ENCODE results near the gene STX1A. TPM values are rescaled to one million over a fixed set of nuclear protein-coding genes. Genes with fewer than 3 reads are reported as not detected.

STX1A gene
- total RNA-seq, 2 experiments from 2014 or later: 5.3 to 5.7 TPM

- H3K79me2 ChIP-seq (ENCODE audit: insufficient read depth, low read depth, low read length): peaks cover 65% of the 10 kb centered on the region
- H3K9me2 ChIP-seq (ENCODE audit: insufficient read depth, low read length): no peaks in the 10 kb centered on the region
- peak; percentile 95 for DNase-seq (ENCODE audit: low spot score)
- TF ChIP-seq, protein P1, sequence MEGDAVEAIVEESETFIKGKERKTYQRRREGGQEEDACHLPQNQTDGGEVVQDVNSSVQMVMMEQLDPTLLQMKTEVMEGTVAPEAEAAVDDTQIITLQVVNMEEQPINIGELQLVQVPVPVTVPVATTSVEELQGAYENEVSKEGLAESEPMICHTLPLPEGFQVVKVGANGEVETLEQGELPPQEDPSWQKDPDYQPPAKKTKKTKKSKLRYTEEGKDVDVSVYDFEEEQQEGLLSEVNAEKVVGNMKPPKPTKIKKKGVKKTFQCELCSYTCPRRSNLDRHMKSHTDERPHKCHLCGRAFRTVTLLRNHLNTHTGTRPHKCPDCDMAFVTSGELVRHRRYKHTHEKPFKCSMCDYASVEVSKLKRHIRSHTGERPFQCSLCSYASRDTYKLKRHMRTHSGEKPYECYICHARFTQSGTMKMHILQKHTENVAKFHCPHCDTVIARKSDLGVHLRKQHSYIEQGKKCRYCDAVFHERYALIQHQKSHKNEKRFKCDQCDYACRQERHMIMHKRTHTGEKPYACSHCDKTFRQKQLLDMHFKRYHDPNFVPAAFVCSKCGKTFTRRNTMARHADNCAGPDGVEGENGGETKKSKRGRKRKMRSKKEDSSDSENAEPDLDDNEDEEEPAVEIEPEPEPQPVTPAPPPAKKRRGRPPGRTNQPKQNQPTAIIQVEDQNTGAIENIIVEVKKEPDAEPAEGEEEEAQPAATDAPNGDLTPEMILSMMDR (conservative IDR thresholded peaks at IDR 0.05; ENCODE audit: low read length): no peak
- TF ChIP-seq EZH2phosphoT487 (IDR thresholded peaks at IDR 0.05; ENCODE audit: borderline replicate concordance, low read depth, low read length): no peak
- ChIA-PET POLR2A (no interaction called here), CTCF (ENCODE audit: unreplicated experiment) (no interaction called here)
- intact Hi-C loops (cut with micrococcal nuclease; ENCODE audit: unreplicated experiment): loop anchor here (1.0 to 2.0 kb wide), 3 partner anchors 15 to 156 kb away; no protein-coding TSS in a partner anchor
- peak within 1 kb of the TSS; percentile 90 for H3K4me2 ChIP-seq (ENCODE audit: low read length)
- no TSS peak for BruUV-seq (replicated peaks)
- peak within 1 kb of the TSS; percentile 82 for H2AFZ ChIP-seq (ENCODE audit: low read length)
- peaks cover 32% of the 10 kb centered on the region for H3K4me1 ChIP-seq (ENCODE audit: insufficient read depth, low read length, poor library complexity, severe bottlenecking)
- H3K27ac ChIP-seq (ENCODE audit: low read depth, low read length, poor library complexity, severe bottlenecking): peak within 1 kb of the TSS; percentile 39
- H3K4me3 ChIP-seq (ENCODE audit: low read depth, low read length, poor library complexity, severe bottlenecking): peak within 1 kb of the TSS; percentile 85
- H3K36me3 ChIP-seq (ENCODE audit: insufficient read depth, low read length): peaks cover 42% of the 10 kb centered on the region
- no peaks in the 10 kb centered on the region for H3K9me3 ChIP-seq (ENCODE audit: low read length)
- 0 out of 2 replicates have a peak, but pooled peaks cover 8% of the 10 kb centered on the region for H4K20me1 ChIP-seq (ENCODE audit: insufficient read depth, low read length)
Observed at GRCh38 chr7:73683056-73683787, 36.2 kb downstream of the STX1A start, which contains the start of the genes BUD23 and DNAJC30. TSS of gene BUD23 (plus strand) at chr7:73683597. CDS start at chr7:73683626, 29 bp downstream. TSS of gene DNAJC30 (minus strand) at chr7:73683453. CDS start at chr7:73683423, 30 bp downstream.

DNA sequence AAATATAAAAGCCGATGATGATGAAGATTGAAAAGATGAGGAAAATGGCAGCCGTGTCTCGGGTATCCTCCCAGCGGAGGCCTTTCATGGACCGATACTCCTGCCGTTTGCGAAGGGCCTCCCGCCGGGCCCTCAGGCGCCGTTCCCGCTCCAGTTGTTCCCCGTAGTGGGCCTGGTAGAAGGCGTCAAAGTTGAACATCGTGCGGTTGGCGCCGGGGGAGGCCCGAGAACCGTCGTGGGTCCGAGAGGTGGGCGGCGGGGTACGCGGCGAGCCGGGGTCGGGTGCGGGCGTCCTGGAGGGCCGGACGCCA lies 36.8 kb downstream of the STX1A start:
- intact Hi-C loops (cut with micrococcal nuclease; ENCODE audit: unreplicated experiment): loop anchor here (1.0 to 2.0 kb wide), 3 partner anchors 14 to 156 kb away; no protein-coding TSS in a partner anchor
- Histone ChIP-seq H3K36me3 (ENCODE audit: insufficient read depth, low read length) (peaks cover 41% of the 10 kb centered on the region), H3K9me2 (ENCODE audit: insufficient read depth, low read length) (no peaks in the 10 kb centered on the region), H3K4me3 (ENCODE audit: low read depth, low read length, poor library complexity, severe bottlenecking) (peak overlapping the region; percentile 85), H3K4me1 (ENCODE audit: insufficient read depth, low read length, poor library complexity, severe bottlenecking) (peaks cover 32% of the 10 kb centered on the region), H2AFZ (ENCODE audit: low read length) (peak overlapping the region; percentile 73; the same call in 1 of the 2 replicates), H3K9me3 (ENCODE audit: low read length) (no peaks in the 10 kb centered on the region), H3K79me2 (ENCODE audit: insufficient read depth, low read depth, low read length) (peaks cover 65% of the 10 kb centered on the region), H3K27ac (ENCODE audit: low read depth, low read length, poor library complexity, severe bottlenecking) (peak overlapping the region; percentile 35), H4K20me1 (ENCODE audit: insufficient read depth, low read length) (0 out of 2 replicates have a peak, but pooled peaks cover 8% of the 10 kb centered on the region), H3K4me2 (ENCODE audit: low read length) (peak overlapping the region; percentile 85)
- DNase-seq (ENCODE audit: low spot score): no peak
- BruUV-seq (replicated peaks): no TSS peak
- ChIA-PET POLR2A (no interaction called here), CTCF (ENCODE audit: unreplicated experiment) (no interaction called here)
- TF ChIP-seq EZH2phosphoT487 (IDR thresholded peaks at IDR 0.05; ENCODE audit: borderline replicate concordance, low read depth, low read length): no peak
- TF ChIP-seq, protein P1 (conservative IDR thresholded peaks at IDR 0.05; ENCODE audit: low read length): no peak

DNA sequence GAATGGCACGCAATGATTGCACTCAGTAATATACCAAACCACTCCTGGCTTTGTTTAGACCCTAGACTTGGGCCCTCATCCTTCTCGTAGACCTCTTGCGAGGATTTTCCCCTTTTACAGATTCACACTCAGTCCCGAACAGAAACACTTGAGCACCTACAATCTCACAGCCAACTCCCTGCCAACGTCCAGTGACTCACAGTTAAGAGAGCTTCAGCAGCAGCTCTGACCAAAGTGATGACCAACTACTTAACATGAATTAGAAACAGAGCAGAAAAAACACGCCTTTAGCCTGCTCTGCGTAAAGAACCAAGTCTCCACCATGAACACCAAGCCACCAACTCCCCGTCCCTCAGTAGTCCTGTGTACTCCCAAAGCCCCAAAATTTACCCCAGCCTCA lies 38.4 kb downstream of the STX1A start:
- H3K9me3 ChIP-seq (ENCODE audit: low read length): no peaks in the 10 kb centered on the region
- no peak overlapping the region for H3K27ac ChIP-seq (ENCODE audit: low read depth, low read length, poor library complexity, severe bottlenecking)
- peaks cover 25% of the 10 kb centered on the region for H3K36me3 ChIP-seq (ENCODE audit: insufficient read depth, low read length)
- H3K4me1 ChIP-seq (ENCODE audit: insufficient read depth, low read length, poor library complexity, severe bottlenecking): peaks cover 32% of the 10 kb centered on the region
- ChIA-PET POLR2A (no interaction called here), CTCF (ENCODE audit: unreplicated experiment) (no interaction called here)
- no peak for DNase-seq (ENCODE audit: low spot score)
- H2AFZ ChIP-seq (ENCODE audit: low read length): no peak overlapping the region
- intact Hi-C loops (cut with micrococcal nuclease; ENCODE audit: unreplicated experiment): no loop called here
- peaks cover 57% of the 10 kb centered on the region for H3K79me2 ChIP-seq (ENCODE audit: insufficient read depth, low read depth, low read length)
- BruUV-seq (replicated peaks): no TSS peak
- peak overlapping the region; percentile 85 for H3K4me3 ChIP-seq (ENCODE audit: low read depth, low read length, poor library complexity, severe bottlenecking)
- no peaks in the 10 kb centered on the region for H3K9me2 ChIP-seq (ENCODE audit: insufficient read depth, low read length)
- TF ChIP-seq EZH2phosphoT487 (IDR thresholded peaks at IDR 0.05; ENCODE audit: borderline replicate concordance, low read depth, low read length): no peak
- TF ChIP-seq, protein P1 (conservative IDR thresholded peaks at IDR 0.05; ENCODE audit: low read length): no peak
- 0 out of 2 replicates have a peak, but pooled peaks cover 8% of the 10 kb centered on the region for H4K20me1 ChIP-seq (ENCODE audit: insufficient read depth, low read length)
- H3K4me2 ChIP-seq (ENCODE audit: low read length): peak overlapping the region; percentile 85

All from OCI-LY7 (cell line).